Activated naive CD8-positive, alpha-beta T cell treated with anti-CD3 and anti-CD28 coated beads, Interleukin-2, amount 50 U/mL, for 16 hours (primary cell): ENCODE results near the gene ALG13.
"Not testable (repeated sequence)": the region's sequence is repeated elsewhere in the genome, so short reads cannot be mapped to it uniquely, and the experiment has no call there.

Experiments
- DNase-seq: peaks from one replicate; pipeline ENCODE4 v3.0.0-alpha.2; 2020; ENCODE audit warnings: low read depth, low spot score

Gene ALG13

GRCh38 chrX:111756486-111756885 is 75.5 kb downstream of the ALG13 start:
- DNase-seq = no peak

- no peak for DNase-seq
Observed at GRCh38 chrX:111759686-111760085, 78.7 kb downstream of the ALG13 start.

GRCh38 chrX:111761578-111762135 is 80.7 kb downstream of the ALG13 start:
- DNase-seq = no peak

- no peak for DNase-seq
Observed at GRCh38 chrX:111778591-111778990, 97.6 kb downstream of the ALG13 start.

- DNase-seq = no peak
Observed at GRCh38 chrX:111779582-111779981, 98.6 kb downstream of the ALG13 start.

- DNase-seq = no peak
Observed at GRCh38 chrX:111784667-111785066, 103.7 kb downstream of the ALG13 start.

GRCh38 chrX:111790054-111790453 is 109.1 kb downstream of the ALG13 start:
- not testable (repeated sequence) for DNase-seq
